GM21576 (cell line): Measurements from ENCODE around the gene ZNF225.
"Not testable (repeated sequence)": the region's sequence is repeated elsewhere in the genome, so short reads cannot be mapped to it uniquely, and the experiment has no call there.

Experiments used
- ATAC-seq: cut with Tn5 transposase; IDR thresholded peaks from one replicate; pipeline ENCODE4 v1.9.1; 2021; ENCODE audit warnings: mild to moderate bottlenecking, moderate library complexity; ENCODE audit not compliant: unreplicated experiment

Gene ZNF225

GRCh38 chr19:44113138-44113783 lies at the start of gene ZNF225:
Gene ZNF225 (plus strand): TSS chr19:44113399. CDS start chr19:44115828, 2,429 bp downstream.
- peak; percentile 90 for ATAC-seq

GRCh38 chr19:44066305-44066704 lies 46.9 kb upstream of the ZNF225 start:
- ATAC-seq, result no peak

- no peak for ATAC-seq
These were observed 43.8 kb upstream of the ZNF225 start for GRCh38 chr19:44069415-44069814.

- peak; percentile 89 for ATAC-seq
These were observed 41.2 kb upstream of the ZNF225 start, which contains the start of gene ZNF284 for GRCh38 chr19:44071824-44072542. Gene ZNF284 (plus strand): TSS chr19:44072159. CDS start chr19:44076390, 4,231 bp downstream.

GRCh38 chr19:44072543-44073401 lies 40.4 kb upstream of the ZNF225 start:
- no peak for ATAC-seq

- no peak for ATAC-seq
These were observed 36.9 kb upstream of the ZNF225 start for GRCh38 chr19:44076325-44076724.

GRCh38 chr19:44092108-44092507 lies 21.1 kb upstream of the ZNF225 start:
- ATAC-seq, result no peak

- ATAC-seq, result peak; percentile 86
These were observed 19.1 kb upstream of the ZNF225 start, which contains the start of gene ZNF224 for GRCh38 chr19:44093931-44094765. Gene ZNF224 (plus strand): TSS chr19:44094361. CDS start chr19:44097874, 3,513 bp downstream.

- no peak for ATAC-seq
These were observed 5.4 kb upstream of the ZNF225 start for GRCh38 chr19:44107751-44108150.

GRCh38 chr19:44109458-44109857 lies 3.7 kb upstream of the ZNF225 start:
- no peak for ATAC-seq

GRCh38 chr19:44111910-44112463 lies 1.2 kb upstream of the ZNF225 start:
- no peak for ATAC-seq

GRCh38 chr19:44112802-44113137 lies 429 bp upstream of the ZNF225 start:
- ATAC-seq, result no peak

GRCh38 chr19:44113784-44114390 lies 688 bp downstream of the ZNF225 start:
- no peak for ATAC-seq

GRCh38 chr19:44121162-44121561 lies 8.0 kb downstream of the ZNF225 start:
- ATAC-seq, result not testable (repeated sequence)

- no peak for ATAC-seq
These were observed 18.8 kb downstream of the ZNF225 start for GRCh38 chr19:44131955-44132354.

GRCh38 chr19:44141191-44142058 lies 28.2 kb downstream of the ZNF225 start, which contains the start of gene ZNF234:
Gene ZNF234 (plus strand): TSS chr19:44141554. CDS start chr19:44144633, 3,079 bp downstream.
- ATAC-seq, result no peak

- no peak for ATAC-seq
These were observed 28.8 kb downstream of the ZNF225 start for GRCh38 chr19:44142059-44142433.

- no peak for ATAC-seq
These were observed 36.6 kb downstream of the ZNF225 start for GRCh38 chr19:44149776-44150175.

GRCh38 chr19:44151491-44151890 lies 38.3 kb downstream of the ZNF225 start:
- no peak for ATAC-seq
